GM23248 (cell line): Measurements from ENCODE around the gene ANKRD13C.

Experiments used
- EZH2 ChIP-seq: fragments of 200-600 bp; sonication (generic); IDR thresholded peaks from 2 replicates; pipeline ENCODE4 v1.6.1; 2018; ENCODE audit warnings: antibody characterized with exemption, mild to moderate bottlenecking; ENCODE audit not compliant: insufficient read depth, poor library complexity, severe bottlenecking
- EZH2phosphoT487 ChIP-seq: fragments of 200-600 bp; sonication (generic); IDR thresholded peaks from 2 replicates; pipeline ENCODE4 v1.6.1; 2018; ENCODE audit warnings: antibody characterized with exemption, moderate library complexity, mild to moderate bottlenecking, low read depth; ENCODE audit not compliant: insufficient read depth

- TF ChIP-seq EZH2, result no peak
- no peak for TF ChIP-seq EZH2phosphoT487
Observed at GRCh38 chr1:70392626-70393025, 38.1 kb upstream of the ANKRD13C start.
